ENCODE measurements around the gene ARFRP1.

Gene ARFRP1

DNA sequence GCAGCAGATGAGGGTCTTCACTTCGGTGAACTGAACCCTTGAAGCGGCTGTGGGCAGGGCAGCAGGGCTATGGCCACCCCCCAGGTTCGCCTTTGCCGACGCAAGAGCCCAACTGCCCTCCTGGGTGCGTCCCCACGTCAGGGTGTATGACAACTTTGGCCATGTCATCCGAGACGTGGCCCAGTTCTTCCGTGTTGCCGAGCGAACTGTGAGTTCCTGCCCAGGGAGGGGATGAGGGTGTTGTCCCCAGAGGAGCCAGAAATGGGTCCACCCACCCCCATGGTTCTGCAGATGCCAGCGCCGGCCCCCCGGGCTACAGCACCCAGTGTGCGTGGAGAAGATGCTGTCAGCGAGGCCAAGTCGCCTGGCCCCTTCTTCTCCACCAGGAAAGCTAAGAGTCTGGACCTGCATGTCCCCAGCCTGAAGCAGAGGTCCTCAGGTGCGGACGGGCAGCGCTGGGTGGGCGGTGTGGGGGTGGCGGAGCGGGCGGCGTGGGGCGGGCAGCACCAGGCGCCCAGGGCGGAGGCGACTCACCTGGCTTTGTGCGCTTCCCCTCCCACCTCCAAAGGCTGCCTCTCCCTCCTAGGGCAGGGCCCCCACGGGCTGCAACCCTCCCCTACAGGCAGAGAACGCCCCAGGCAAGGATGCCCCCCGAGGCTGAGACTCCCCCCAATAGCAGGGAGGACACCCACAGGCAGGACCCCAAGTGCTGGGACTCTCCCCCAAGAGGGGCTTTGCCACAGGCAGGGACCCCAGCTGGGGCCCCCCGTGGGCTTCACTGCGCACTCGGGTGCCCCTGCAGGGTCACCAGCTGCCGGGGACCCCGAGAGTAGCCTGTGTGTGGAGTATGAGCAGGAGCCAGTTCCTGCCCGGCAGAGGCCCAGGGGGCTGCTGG, 17.5 kb downstream of the ARFRP1 start:
- no peak for DNase-seq

DNA sequence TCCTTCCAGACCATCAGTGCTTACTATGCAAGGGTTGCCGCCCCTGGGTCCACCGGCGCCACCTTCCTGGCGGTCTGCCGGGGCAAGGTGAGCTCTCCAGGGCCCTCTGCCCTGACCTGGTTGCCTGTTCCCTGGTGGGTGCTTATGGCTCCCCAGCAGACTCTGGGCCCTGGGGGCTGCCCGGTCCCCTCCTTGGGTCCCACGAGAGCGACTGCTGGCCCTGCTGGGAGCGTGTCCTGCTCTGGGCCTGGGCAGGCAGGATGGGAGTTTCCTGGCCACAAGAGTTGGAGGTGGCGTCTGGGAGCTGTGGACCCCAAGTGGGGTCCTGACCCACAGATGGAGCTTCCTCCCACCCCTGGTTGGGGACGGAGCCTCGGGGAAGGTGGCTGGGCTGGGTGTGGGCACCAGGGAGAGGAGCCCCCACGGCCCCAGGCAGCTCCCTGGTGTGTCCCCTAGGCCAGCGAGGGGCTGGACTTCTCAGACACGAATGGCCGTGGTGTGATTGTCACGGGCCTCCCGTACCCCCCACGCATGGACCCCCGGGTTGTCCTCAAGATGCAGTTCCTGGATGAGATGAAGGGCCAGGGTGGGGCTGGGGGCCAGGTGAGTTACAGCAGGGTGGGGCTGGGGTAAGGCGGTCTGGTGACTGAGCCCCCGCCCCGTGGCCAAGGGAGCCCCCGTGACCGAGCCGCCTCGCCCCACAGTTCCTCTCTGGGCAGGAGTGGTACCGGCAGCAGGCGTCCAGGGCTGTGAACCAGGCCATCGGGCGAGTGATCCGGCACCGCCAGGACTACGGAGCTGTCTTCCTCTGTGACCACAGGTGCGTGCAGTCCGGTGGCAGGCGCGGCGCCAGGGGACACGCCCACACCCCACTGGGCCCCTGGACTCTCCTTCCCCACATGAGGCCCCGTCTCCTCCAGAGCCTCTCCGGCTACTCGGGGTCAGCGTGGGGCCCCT, 18.5 kb downstream of the ARFRP1 start:
- no peak for DNase-seq

DNA sequence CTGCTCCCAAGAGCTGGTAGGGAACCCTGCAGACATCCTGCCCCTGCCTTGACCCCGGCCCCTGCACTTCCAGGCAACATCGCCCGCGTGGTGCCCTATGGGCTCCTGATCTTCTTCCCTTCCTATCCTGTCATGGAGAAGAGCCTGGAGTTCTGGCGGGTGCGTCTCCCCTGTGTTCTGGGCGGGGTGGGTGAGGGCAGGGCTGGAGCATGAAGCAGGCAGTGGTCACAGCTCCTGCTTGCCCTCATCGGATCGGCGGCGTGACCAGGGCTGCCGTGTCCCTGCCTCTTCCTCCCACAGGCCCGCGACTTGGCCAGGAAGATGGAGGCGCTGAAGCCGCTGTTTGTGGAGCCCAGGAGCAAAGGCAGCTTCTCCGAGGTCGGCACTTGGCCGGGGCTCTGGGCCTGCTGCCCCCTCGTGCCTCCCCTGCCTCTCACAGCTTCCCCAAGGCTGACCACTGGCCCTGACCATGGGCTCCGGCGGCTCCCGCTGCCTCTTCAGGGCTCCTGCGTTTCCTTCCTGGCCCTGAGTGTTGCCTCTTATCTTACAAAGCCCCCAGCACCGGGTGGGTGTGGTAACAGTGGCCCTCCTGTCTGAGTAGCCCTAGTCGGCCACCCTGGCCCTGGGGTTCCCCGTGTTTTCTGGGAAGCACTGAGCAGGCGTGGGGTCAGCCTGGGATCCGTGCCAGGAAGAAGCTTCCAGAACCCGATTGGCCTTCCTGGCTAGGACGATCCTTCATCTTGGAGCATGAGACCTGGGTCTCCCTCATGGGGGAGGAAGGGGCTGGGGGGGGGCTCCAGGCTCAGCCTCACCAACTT, 19.3 kb downstream of the ARFRP1 start:
- no peak for DNase-seq

DNA sequence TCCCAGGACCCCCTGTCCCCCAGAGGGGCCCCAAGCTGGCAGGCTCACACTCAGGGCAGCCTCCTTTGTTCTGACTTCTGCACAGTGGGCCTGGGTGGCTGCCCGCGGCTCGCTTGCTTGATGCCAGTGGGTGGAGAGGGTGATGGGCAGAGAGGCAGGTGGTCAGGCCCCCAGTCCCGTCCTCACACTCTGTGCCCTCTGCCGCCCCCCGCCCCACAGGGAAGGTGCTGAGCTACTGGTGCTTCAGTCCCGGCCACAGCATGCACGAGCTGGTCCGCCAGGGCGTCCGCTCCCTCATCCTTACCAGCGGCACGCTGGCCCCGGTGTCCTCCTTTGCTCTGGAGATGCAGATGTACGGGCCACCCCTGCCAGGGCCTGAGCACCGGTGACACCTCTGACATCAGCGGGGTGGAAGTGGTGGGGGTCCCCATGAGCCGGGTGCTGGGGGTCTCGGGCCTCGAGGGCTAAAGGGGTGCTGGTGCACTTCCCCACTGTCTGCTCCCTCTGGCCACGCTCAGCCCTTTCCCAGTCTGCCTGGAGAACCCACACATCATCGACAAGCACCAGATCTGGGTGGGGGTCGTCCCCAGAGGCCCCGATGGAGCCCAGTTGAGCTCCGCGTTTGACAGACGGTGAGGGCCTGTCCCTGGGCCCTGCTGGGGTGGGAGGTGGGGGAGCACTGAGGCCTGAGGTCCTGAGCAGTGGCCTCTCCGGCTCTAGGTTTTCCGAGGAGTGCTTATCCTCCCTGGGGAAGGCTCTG, 20.2 kb downstream of the ARFRP1 start:
- no peak for DNase-seq

DNA sequence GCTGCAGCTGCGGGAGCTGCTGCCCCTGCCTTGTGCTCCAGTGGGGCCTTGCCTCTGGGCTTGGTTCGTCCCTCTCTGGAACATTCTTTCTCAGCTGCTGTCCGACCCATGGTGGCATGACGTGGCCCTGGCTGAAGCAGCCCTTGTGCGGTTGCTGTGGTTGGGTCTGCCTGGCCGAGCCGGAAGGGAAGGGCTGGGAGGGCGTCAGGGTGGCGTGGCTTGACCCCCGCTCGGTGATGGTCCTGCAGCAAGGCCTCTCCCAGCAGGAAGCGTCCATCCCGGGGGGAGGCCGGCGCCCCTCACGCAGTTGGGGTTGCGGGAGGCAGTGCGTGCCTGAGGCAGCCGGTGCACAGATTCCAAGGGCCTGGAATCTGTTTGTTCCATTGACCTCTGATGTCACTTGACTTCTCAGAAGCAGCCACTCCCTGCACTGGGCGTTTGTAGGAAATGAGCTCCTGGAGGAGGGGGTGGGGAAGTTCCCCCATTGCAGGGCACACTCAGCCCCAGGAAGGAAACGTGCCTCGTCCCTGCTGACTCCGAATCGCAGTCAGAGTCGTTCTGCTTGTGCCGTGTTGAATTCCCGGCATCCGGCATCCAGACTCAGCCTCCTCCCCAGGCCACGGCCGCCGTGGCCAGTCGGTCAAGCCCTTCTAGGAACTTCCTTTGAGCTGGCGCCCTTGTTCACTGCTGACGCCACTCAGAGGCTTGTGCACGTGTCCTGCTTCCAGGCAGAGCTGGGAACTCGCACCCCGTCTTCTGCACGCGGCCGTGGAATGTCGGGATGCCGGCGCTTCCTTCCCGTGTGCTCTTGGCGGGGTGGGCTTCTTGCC, 21.1 kb downstream of the ARFRP1 start:
- DNase-seq: no peak

DNA sequence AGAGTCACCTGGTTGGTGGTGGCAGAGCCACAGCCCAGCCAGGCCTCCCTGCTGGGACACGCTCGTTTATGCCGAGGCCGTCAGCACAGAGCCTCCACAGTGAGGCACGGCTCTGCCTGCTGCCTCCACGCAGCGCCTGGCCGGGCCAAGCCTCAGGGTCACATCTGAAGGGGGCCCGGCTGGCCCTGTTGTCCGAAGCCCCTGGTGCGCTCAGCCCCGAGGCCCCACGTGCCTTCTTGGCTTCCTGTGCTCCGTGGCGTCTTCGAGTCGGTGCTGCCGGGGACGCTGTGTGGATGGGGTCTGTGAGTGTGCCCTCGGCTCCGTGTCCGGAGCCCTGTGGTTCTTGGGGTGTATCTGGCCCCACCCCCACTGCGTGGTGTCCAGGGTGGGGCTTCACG, 21.7 kb downstream of the ARFRP1 start:
- DNase-seq: no peak

DNA sequence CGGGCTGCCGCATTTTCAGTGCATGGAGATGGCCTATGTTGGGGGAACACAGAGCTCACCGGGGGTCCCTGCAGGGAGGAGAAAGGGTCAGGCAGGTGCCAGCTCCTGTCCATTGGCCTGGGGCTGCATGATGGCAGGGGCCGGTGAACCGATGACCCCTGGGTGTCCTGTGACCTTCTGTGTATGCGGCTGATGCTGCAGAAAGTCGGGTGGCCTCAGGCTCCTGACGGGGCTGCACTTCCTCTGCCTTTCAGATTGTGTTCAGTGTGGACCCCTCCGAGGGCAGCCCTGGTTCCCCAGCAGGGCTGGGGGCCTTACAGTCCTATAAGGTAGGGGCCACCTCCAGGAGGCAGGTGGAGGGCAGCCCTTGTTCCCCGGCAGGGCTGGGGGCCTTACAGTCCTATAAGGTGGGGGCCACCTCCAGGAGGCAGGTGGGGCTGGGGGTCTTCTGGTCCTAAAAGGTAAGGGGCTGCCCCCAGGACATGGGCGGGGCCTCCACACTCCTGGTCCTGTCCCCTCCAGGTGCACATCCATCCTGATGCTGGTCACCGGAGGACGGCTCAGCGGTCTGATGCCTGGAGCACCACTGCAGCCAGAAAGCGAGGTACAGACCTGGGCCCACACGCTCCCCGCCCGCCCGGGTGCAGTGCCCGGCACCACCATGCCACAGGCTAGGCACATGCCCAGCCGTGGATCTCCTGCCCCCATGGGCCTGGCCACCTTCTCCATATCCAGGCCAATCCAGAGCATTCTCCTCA, 22.3 kb downstream of the ARFRP1 start:
- no peak for DNase-seq

DNA sequence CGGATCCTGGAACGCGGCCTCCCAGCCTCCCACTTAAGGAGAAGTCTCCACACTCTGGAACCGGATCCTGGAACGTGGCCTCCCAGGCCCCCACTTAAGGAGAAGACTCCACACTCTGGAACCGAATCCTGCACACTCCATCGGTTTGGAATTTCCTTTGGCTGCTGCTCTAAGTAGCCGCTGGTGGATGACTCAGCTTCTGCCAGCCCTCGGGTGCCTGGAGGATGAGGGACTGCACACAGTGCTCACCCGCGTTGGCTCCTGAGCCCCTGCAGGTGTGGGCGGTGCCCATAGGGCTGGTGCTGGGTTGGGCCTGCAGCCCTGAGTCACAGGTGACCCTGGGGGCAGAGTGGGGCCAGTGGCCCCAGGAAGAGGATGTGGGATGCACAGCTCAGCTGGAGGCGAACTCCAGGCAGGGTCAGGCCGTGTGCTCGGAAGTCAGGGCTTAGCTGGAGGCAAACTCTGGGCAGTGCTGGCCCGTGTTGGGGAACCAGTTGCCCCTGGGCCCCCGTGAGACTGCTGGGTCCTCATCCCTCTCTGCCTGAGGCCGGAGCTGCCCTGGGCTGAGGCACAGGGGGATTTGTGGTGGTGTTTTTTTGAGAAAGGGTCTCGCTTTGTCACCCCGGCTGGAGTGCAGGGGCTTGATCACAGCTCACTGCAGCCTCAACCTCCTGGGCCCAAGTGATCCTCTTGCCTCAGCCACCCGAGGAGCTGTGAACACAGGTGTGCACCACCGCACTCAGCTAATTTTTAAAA, 25.2 kb downstream of the ARFRP1 start:
- no peak for DNase-seq

DNA sequence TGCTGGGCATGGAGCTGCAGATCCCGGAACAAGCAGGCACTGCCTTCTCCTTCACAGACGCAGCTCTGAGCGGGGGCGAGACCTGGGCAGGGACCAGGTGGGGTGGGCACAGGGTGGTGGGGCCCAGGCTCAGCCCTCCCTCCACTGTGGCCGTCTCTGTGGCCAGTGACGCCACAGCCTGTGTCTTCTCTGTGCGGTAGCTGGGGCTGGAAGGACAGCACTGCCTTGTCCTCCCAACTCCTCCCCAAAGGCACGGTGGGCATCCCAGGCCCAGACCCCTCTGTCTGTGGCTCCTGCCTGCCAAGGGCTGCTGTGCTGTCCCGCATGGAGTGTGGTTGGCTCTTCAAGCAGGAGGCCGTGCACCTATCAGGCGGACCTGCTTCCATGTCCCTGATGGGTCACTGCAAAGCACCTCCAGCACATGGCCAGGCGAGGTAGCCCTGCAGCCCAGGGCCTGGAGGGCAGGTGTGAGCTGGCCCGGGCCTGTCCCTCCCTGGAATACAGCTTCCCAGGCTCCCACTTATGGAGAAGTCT, 26.1 kb downstream of the ARFRP1 start:
- no peak for DNase-seq

DNA sequence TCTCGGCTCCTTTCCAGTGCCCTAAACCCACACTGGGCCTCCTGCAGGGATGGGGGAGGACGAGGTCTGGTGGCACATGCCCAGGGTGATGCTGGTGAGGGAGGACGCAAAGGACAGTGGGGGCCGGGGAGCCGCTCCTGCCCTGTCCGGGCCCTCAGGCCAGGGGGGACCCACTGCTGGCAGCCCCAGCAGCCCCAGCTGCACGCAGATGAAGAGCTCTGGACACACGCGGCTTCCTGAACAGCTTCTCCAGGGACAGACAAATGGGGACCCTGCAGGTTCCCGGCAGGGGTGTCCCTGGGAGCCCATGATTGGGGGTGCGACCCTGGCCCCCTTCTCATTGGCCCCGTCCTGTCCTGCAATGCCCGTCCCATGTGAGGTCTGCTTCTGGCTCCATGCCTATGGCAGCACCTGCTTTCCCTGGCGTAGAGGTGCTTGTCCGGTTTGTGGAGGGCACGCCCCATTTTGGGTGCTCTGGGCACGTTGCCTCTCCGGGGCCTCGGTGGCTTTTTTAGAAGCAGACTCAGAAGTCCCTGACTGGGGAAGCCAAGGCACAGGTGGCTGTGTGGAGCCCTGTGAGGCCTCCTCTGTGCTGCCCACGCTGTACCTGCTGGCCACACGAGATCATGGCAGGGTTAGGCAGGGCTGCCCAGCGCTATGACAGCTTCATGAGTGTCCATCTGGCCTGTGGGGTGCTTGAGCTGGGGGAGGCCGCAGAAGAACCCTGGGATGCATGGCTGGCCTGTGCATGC, 26.7 kb downstream of the ARFRP1 start:
- no peak for DNase-seq

DNA sequence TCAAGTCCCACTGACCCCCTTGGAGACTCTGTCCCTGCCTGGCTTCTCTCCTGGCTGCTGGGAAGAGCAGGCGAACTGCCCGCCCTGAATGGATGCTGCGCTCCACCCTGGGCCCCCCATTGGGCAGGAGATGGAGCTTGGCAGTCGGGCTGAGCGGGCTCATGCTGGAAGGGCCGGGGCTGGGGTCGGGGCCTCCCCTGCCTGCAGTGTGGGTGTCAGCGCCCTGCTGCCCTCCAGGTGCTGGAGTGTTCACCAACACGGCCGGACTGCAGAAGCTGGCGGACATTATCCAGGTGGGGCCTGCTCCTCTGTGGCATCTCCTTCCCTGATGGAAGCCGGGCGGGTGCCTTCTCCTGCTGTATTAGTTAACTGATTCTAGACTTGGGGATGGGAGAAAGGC, 27.3 kb downstream of the ARFRP1 start:
- no peak for DNase-seq

DNA sequence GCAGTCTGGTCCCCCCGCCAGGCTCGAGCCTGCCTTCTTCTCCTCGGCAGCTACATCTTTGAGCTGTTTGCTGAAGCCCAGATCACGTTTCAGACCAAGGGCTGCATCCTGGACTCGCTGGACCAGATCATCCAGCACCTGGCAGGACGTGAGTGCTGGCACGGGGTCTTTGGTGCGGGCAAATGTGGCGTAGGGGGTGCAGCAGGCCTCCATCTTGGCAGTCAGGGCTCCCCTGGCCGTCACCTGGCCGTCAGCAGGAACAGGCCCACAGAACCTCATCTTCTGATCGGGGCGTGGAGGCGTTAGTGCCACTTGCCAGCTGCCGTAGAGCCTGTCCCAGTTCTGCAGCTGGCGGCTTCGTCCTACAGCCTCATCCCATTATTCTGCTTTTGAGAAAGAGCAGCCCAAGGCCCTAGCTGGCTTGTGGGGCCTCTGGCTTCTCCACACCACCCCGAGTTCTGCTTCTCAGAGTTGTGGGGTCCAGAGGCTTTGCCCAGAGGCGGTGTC, 27.9 kb downstream of the ARFRP1 start:
- no peak for DNase-seq

DNA sequence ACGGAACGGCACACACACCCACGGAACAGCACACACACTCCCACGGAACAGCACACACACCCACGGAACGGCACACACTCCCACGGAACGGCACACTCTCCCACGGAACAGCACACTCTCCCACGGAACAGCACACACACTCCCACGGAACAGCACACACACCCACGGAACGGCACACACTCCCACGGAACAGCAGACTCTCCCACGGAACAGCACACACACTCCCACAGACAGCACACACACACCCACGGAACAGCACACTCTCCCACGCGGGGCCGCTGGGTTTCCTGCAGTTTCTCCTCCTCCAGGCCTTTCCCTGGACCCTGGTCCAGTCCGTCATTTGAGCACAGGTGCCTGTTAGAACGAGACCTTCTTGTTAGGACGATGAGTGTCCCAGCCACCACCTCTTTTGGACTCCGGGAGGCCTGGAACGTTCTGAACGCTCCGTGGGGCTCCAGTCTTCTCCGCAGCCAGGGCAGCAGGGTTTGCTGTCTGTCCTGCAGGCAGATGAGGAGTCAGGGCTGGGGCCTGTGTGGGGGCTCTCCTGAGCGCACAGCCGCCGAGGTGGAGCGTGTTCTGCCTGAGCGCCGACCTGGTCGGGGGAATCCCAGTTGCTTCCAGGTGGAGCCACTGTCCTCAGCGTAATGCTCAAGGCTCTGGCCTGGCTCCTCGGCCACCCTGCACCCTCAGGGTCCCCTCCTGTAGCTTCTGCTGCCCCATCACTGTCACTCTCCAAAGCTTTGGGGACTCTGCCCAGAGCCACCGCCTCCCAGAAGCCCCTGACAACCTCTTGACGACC, 28.9 kb downstream of the ARFRP1 start:
- DNase-seq: no peak

DNA sequence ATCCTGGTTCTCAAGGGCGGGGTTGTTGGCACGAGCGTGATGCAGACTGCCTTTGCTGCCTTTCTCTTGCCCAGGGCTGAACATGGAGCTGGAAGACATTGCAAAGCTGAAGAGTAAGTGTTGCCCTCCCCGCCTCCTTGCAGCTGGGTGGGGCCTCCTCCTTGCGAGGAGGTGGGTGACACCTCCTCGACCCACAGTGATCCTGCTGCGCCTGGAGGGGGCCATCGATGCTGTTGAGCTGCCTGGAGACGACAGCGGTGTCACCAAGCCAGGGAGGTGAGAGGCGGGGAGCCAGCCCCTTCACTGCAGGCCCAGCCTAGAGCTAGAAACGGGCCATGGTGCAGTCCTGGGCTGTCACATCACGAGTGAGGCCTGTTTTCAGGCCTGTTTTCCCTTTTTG, 29.7 kb downstream of the ARFRP1 start:
- no peak for DNase-seq

DNA sequence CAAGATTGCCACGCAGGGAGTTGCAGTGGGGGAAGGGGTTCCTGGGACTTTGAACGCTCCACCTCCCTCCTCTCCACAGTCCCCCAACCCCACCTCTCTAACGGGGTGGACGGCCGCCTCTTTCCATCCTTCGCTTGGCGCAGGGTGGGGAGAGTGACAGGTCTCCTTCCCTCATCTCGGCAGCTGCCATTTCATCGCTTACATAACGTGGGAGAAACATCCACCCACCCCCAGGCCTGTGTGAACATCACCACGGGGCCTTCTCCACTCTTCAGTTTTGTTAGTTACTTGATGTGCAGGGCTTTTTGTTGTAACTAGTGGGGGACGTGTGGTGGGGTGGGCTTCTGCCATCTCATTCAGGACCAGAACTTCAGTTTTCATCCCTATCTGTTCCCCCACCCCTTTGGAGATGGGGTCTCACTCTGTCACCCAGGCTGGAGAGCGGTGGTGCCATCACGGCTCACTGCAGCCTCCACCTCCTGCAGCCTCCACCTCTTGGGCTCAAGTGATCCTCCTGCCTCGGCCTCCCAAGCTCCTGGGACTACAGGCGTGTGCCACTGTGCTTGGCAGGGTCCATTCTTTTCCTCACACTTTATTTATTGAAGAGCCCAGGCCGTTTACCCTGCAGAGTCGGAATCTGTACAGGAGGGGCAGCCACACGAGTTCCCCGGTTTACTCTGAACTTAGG, 32.0 kb downstream of the ARFRP1 start:
- no peak for DNase-seq

DNA sequence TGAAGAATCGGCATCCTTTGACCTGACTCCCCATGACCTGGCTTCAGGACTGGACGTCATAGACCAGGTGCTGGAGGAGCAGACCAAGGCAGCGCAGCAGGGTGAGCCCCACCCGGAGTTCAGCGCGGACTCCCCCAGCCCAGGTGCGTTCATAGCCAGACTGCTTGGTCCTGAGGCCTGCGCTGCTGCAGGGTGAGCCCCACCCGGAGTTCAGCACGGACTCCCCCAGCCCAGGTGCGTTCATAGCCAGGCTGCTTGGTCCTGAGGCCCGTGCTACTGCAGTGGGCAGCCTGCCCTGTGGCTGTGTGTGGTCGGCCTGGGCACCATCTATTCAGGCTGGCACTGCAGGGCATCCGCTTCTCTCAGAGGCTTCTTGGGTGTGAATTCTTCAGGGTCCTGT, 33.8 kb downstream of the ARFRP1 start:
- no peak for DNase-seq

DNA sequence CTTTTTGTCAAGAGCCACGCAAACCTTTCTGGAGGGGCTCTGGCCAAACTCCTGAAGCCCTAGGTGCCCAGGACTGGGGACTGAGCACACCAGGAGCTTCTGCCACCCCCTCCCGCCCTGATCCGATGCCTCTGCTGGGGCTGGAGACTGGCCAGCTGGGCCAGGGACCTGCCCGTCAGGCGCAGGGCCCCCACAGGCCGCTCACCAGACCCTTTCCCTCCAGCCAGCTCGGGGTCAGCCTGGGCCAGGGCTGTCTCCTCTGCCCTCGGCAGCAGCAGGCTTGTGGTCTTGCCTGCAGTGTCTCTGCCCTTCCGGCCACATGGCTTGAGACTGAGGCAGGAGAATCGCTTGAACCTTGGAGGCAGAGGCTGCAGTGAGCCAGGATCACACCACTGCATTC, 35.1 kb downstream of the ARFRP1 start:
- DNase-seq: no peak

All from activated CD8-positive, alpha-beta memory T cell treated with anti-CD3 and anti-CD28 coated beads, Interleukin-2, amount 50 U/mL, for 48 hours (primary cell).